K562 (cell line): ENCODE results near the gene PRKAR1B. TPM values are rescaled to one million over a fixed set of nuclear protein-coding genes. Genes with fewer than 3 reads are reported as not detected.

Source experiments
- ATAC-seq: fragments of 200-7000 bp; cut with Tn5 transposase; 3 replicates; pipeline ENCODE4 v1.9.1; 2020; ENCODE audit warnings: moderate library complexity
- BruUV-seq: library from RNA; stranded (reverse); fragments of 400-500 nt; replicated peaks from 2 replicates; lab custom pipeline; 2021; lab: Mats Ljungman, UMichigan
- CTCF ChIA-PET: fragments of 300-600 bp; formaldehyde crosslinking; extraction: SDS; loops from one replicate; lab custom pipeline; 2021; ENCODE audit warnings: low intra/inter-chr PET ratio; lab: Yijun Ruan, JAX
- POLR2A ChIA-PET: fragments of 300-600, 350-650 bp; sonication (Branson Sonifier 250); formaldehyde crosslinking; extraction: SDS; loops from one replicate; lab custom pipeline; 2021; ENCODE audit warnings: antibody characterized with exemption, inconsistent platforms; lab: Yijun Ruan, JAX
- DNase-seq, 4 experiments: peaks; one replicate each; pipeline versions ENCODE4 v3.0.0 to v3.0.0-alpha.2; 2011 to 2018; ENCODE audit warnings: low spot score in 3 of 4, mixed read lengths in 3 of 4; ENCODE audit errors: extremely low read depth in 1 of 4
- FAIRE-seq: peaks from 2 replicates; lab custom pipeline; 2011; peaks lifted over from hg19 to GRCh38; lab: Jason Lieb, UNC
- H2AFZ ChIP-seq: 2 replicates; pipeline ENCODE4 v1.6.0; 2011; ENCODE audit warnings: low read depth, low read length, control low read depth, inconsistent platforms
- H3K27ac ChIP-seq: fragments of 200-600 bp; 3 replicates; pipeline ENCODE4 v1.8.0; 2011; ENCODE audit warnings: low read depth, mild to moderate bottlenecking, control low read depth, inconsistent platforms, low read length, moderate library complexity, mixed read lengths; ENCODE audit errors: extremely low read depth
- H3K27me3 ChIP-seq, 2 experiments: fragments of 300-600 bp in 1 of 2; 2 replicates in 1 of 2; 3 replicates in 1 of 2; pipeline versions ENCODE4 v1.6.0 to v1.8.0; 2011; ENCODE audit warnings: inconsistent platforms in 2 of 2, low read length in 2 of 2, mild to moderate bottlenecking in 1 of 2, mixed read lengths in 1 of 2, moderate library complexity in 1 of 2; ENCODE audit not compliant: control insufficient read depth in 2 of 2, insufficient read depth in 2 of 2
- H3K36me3 ChIP-seq: fragments of 300-600 bp; 3 replicates; pipeline ENCODE4 v1.8.0; 2011; ENCODE audit warnings: mild to moderate bottlenecking, low read length, inconsistent platforms; ENCODE audit not compliant: control insufficient read depth, insufficient read depth
- H3K4me1 ChIP-seq, 2 experiments: fragments of 200-600 bp in 1 of 2; replicated peaks in 1 of 2; 2 replicates in 1 of 2; 3 replicates in 1 of 2; pipeline versions ENCODE4 v1.5.1 to v1.8.0; 2011; ENCODE audit warnings: inconsistent platforms in 2 of 2, low read length in 2 of 2, mild to moderate bottlenecking in 1 of 2, mixed read lengths in 1 of 2, moderate library complexity in 1 of 2; ENCODE audit not compliant: control insufficient read depth in 2 of 2, insufficient read depth in 2 of 2
- H3K4me2 ChIP-seq: 2 replicates; pipeline ENCODE4 v1.6.1; 2011; ENCODE audit warnings: low read length, control low read depth, inconsistent platforms, mixed read lengths; ENCODE audit not compliant: insufficient read depth
- H3K4me3 ChIP-seq: fragments of 200-600 bp; sonication (generic), shearing (Covaris generic); 2 replicates; pipeline ENCODE4 v1.5.1; 2016; ENCODE audit warnings: control low read depth, inconsistent platforms
- H3K79me2 ChIP-seq: fragments of 200-600 bp; 3 replicates; pipeline ENCODE4 v1.8.0; 2011; ENCODE audit warnings: low read length, inconsistent platforms; ENCODE audit not compliant: control insufficient read depth, insufficient read depth
- H3K9ac ChIP-seq, 2 experiments: 2 replicates each; pipeline versions ENCODE4 v1.6.0 to v1.6.1; 2011; ENCODE audit warnings: low read depth in 2 of 2, low read length in 2 of 2, control low read depth in 1 of 2, inconsistent platforms in 1 of 2, mild to moderate bottlenecking in 1 of 2, mixed read lengths in 1 of 2; ENCODE audit not compliant: insufficient read depth in 1 of 2
- H3K9me1 ChIP-seq: one replicate; pipeline ENCODE4 v1.6.0; 2011; ENCODE audit warnings: inconsistent platforms, mild to moderate bottlenecking, low read length, moderate library complexity; ENCODE audit not compliant: control insufficient read depth, insufficient read depth
- H3K9me3 ChIP-seq: replicated peaks from 2 replicates; pipeline ENCODE4 v1.5.1; 2011; ENCODE audit warnings: low read depth, low read length, inconsistent platforms; ENCODE audit not compliant: control insufficient read depth, insufficient read depth
- H4K20me1 ChIP-seq: replicated peaks from 2 replicates; pipeline ENCODE4 v1.6.1; 2011; ENCODE audit warnings: low read length, inconsistent platforms, mixed read lengths; ENCODE audit not compliant: control insufficient read depth, insufficient read depth
- CBX3 ChIP-seq, 2 experiments: IDR thresholded peaks; 1 replicate in 1 of 2; 2 replicates in 1 of 2; pipeline ENCODE4 v1.6.1; 2012; ENCODE audit warnings: inconsistent platforms in 2 of 2, low read length in 2 of 2, borderline replicate concordance in 1 of 2, control low read depth in 1 of 2
- MXD1 ChIP-seq: fragments of 250-450 bp; sonication (Bioruptor Pico); IDR thresholded peaks from 2 replicates; pipeline ENCODE4 v1.8.0; 2021; ENCODE audit warnings: borderline replicate concordance, mild to moderate bottlenecking, moderate library complexity; ENCODE audit not compliant: poor library complexity, severe bottlenecking
- NKRF ChIP-seq: fragments of 450-650 bp; IDR thresholded peaks from 2 replicates; pipeline ENCODE4 v1.6.1; 2016; ENCODE audit warnings: borderline replicate concordance
- NR2F6 ChIP-seq: fragments of 450-650 bp; formaldehyde crosslinking; IDR thresholded peaks from 2 replicates; pipeline ENCODE4 v1.4.0; 2020; ENCODE audit warnings: mild to moderate bottlenecking
- SIX5 ChIP-seq, 2 experiments: IDR thresholded peaks; 2 replicates each; pipeline ENCODE4 v1.6.1; 2011; ENCODE audit warnings: low read length in 2 of 2, borderline replicate concordance in 1 of 2, low read depth in 1 of 2, mild to moderate bottlenecking in 1 of 2, moderate library complexity in 1 of 2; ENCODE audit not compliant: insufficient read depth in 1 of 2
- USF1 ChIP-seq: sonication (generic); formaldehyde crosslinking; IDR thresholded peaks from 2 replicates; pipeline ENCODE4 v1.9.0; 2022; ENCODE audit warnings: mild to moderate bottlenecking, missing genetic modification reagents
- ZBTB33 ChIP-seq: sonication (generic); formaldehyde crosslinking; IDR thresholded peaks from 2 replicates; pipeline ENCODE4 v1.8.1; 2023; ENCODE audit warnings: mild to moderate bottlenecking, missing genetic modification reagents
- ZNF778 ChIP-seq: fragments of 450-650 bp; formaldehyde crosslinking; IDR thresholded peaks from 2 replicates; pipeline ENCODE4 v1.4.0; 2020; ENCODE audit warnings: mild to moderate bottlenecking, moderate library complexity
- WGBS: fragments of 100-300 bp; shearing (Covaris generic); methylation state at CpG from one replicate; pipeline ENCODE4 v1.1.6; 2016; ENCODE audit warnings: low coverage, mixed read lengths; ENCODE audit not compliant: insufficient coverage; ENCODE audit errors: missing lambda C conversion rate; 5-methylcytosine and 5-hydroxymethylcytosine counted together
- in situ Hi-C: fragments of 300-500 bp; cut with MboI; formaldehyde crosslinking; loops from 4 replicates; pipeline ENCODE4 v1.15.0; 2018; ENCODE audit warnings: inconsistent platforms, mixed read lengths
- intact Hi-C: fragments of 100-400 bp; cut with micrococcal nuclease; formaldehyde crosslinking; loops from 2 replicates; pipeline ENCODE4 v1.14.2; 2022
- polyA plus RNA-seq, 8 experiments: library from polyadenylated mRNA; depleted of rRNA in 4 of 8; stranded (reverse) in 5 of 8; unstranded in 3 of 8; fragments of >200 nt; fragmentation: Nextera tagmentation in 2 of 8; fragmentation: Illumina TruSeq in 1 of 8; extraction: Ambion mirVana in 2 of 8; extraction: Trizol in 1 of 8; gene quantifications; 2 replicates each; pipeline versions ENCODE4 v1.2.1 to v1.2.3, GENCODE V29; 2011 to 2014; ENCODE audit warnings: inconsistent platforms in 1 of 8, missing spikeins in 1 of 8
- total RNA-seq, 7 experiments: library from RNA; depleted of rRNA in 6 of 7; stranded (reverse); fragments of >200 nt in 6 of 7; fragmentation: Illumina TruSeq in 2 of 7; extraction: Trizol in 2 of 7; gene quantifications; 2 replicates each; pipeline versions ENCODE4 v1.2.1 to v1.2.3, GENCODE V29; 2011 to 2021; ENCODE audit warnings: low replicate concordance in 1 of 7

Gene PRKAR1B
- total and polyA plus RNA-seq, 9 of the 15 experiments (the other 6 are each of a cell fraction or from before 2014, with no cell fraction given) = 0.99 to 30.5 (median 12.7) TPM

GRCh38 chr7:676246-676971 is 50.7 kb downstream of the PRKAR1B start (continued):
- no peak for TF ChIP-seq ZNF778 (CRISPR knock-in tag)
- no peak for TF ChIP-seq MXD1 (CRISPR knock-in tag)
- no peak for TF ChIP-seq ZBTB33
- TF ChIP-seq NR2F6 (CRISPR knock-in tag) = no peak

GRCh38 chr7:674454-675410 is 52.3 kb downstream of the PRKAR1B start:
- WGBS = 97% methylated on average over 16 of the region's 16 CpGs
- H3K9me3 ChIP-seq = peaks cover 8% of the 10 kb centered on the region
- TF ChIP-seq CBX3 (IDR thresholded peaks at IDR 0.05; ENCODE audit: borderline replicate concordance in 1 of 2, low read length in 2 of 2) = 0 out of 3 replicates have a peak, but pooled peaks of 1 of the 2 experiments have one; percentile 29
- no peak for TF ChIP-seq USF1 (CRISPR knock-in tag)
- no peak for TF ChIP-seq SIX5 (IDR thresholded peaks at IDR 0.05; ENCODE audit: borderline replicate concordance in 1 of 2, insufficient read depth in 1 of 2, low read depth in 1 of 2, low read length in 2 of 2)
- TF ChIP-seq NKRF = no peak

More at GRCh38 chr7:674454-675410, 52.3 kb downstream of the PRKAR1B start:
- no TSS peak for BruUV-seq
- ChIA-PET CTCF (no interaction called here), POLR2A (no interaction called here)
- Histone ChIP-seq H3K4me1 (peaks cover 0 to 7% of the 10 kb centered on the region in 2 experiments; a peak in 1 of 5 replicates), H3K4me3 (no peak overlapping the region), H3K36me3 (peaks cover 31% of the 10 kb centered on the region; the same call in 2 of the 3 replicates), H3K9me1 (no peaks in the 10 kb centered on the region), H3K79me2 (no peaks in the 10 kb centered on the region), H3K4me2 (no peak overlapping the region), H2AFZ (no peak overlapping the region), H3K9ac (no peak overlapping the region), H4K20me1 (no peaks in the 10 kb centered on the region), H3K27me3 (no peaks in the 10 kb centered on the region), H3K27ac (no peak overlapping the region)
- DNase-seq (no peak), FAIRE-seq (no peak), ATAC-seq (no peak)
- in situ Hi-C loops = no loop called here
- intact Hi-C loops = no loop called here
